HepG2 (cell line): Measurements from ENCODE around the gene NEAT1. TPM values are rescaled to one million over a fixed set of nuclear protein-coding genes. Genes with fewer than 3 reads are reported as not detected.

ENCODE experiments used
- FIP1L1 ChIP-seq: fragments of 200-400 bp; formaldehyde crosslinking; IDR thresholded peaks from 2 replicates; pipeline ENCODE4 v1.6.1; 2018; ENCODE audit warnings: low read depth, mild to moderate bottlenecking, low read length, moderate library complexity, borderline replicate concordance; ENCODE audit not compliant: insufficient read depth
- FOXK1 ChIP-seq: sonication (generic); formaldehyde crosslinking; IDR thresholded peaks from 2 replicates; pipeline ENCODE4 v1.4.0; 2020; ENCODE audit warnings: low read depth, missing genetic modification reagents, borderline replicate concordance
- HNF1B ChIP-seq: sonication (generic); formaldehyde crosslinking; IDR thresholded peaks from 2 replicates; pipeline ENCODE4 v1.5.1; 2020; ENCODE audit warnings: mild to moderate bottlenecking, moderate library complexity, missing genetic modification reagents
- JUN ChIP-seq: sonication (generic); formaldehyde crosslinking; IDR thresholded peaks from 2 replicates; pipeline ENCODE4 v1.4.0; 2020; ENCODE audit warnings: mild to moderate bottlenecking, missing genetic modification reagents
- KAT8 ChIP-seq: IDR thresholded peaks from 2 replicates; pipeline ENCODE4 v1.6.1; 2016; ENCODE audit warnings: missing genetic modification reagents, missing compliant biosample characterization
- MBD4 ChIP-seq: IDR thresholded peaks from 2 replicates; pipeline ENCODE4 v1.6.1; 2012; ENCODE audit warnings: low read length, inconsistent platforms, borderline replicate concordance
- MYNN ChIP-seq: sonication (generic); formaldehyde crosslinking; IDR thresholded peaks from 2 replicates; pipeline ENCODE4 v1.4.0; 2020; ENCODE audit warnings: mild to moderate bottlenecking, low read depth, missing genetic modification reagents
- NFE2L2 ChIP-seq: fragments of 150-350 bp; IDR thresholded peaks from 2 replicates; pipeline ENCODE4 v1.6.1; 2014; ENCODE audit warnings: low read length
- NFKB2 ChIP-seq: sonication (generic); formaldehyde crosslinking; IDR thresholded peaks from 2 replicates; pipeline ENCODE4 v1.4.0; 2020; ENCODE audit warnings: missing genetic modification reagents, borderline replicate concordance
- PHF21A ChIP-seq: sonication (generic); formaldehyde crosslinking; IDR thresholded peaks from 2 replicates; pipeline ENCODE4 v1.5.0; 2020; ENCODE audit warnings: mild to moderate bottlenecking, missing genetic modification reagents
- SNAPC2 ChIP-seq: sonication (generic); formaldehyde crosslinking; IDR thresholded peaks from 2 replicates; pipeline ENCODE4 v1.8.1; 2022; ENCODE audit warnings: mild to moderate bottlenecking, missing genetic modification reagents
- ZNF142 ChIP-seq: sonication (generic); formaldehyde crosslinking; IDR thresholded peaks from 2 replicates; pipeline ENCODE4 v1.4.0; 2020; ENCODE audit warnings: missing genetic modification reagents
- ZNF225 ChIP-seq: sonication (generic); formaldehyde crosslinking; IDR thresholded peaks from 2 replicates; pipeline ENCODE4 v1.4.0; 2020; ENCODE audit warnings: mild to moderate bottlenecking, missing genetic modification reagents
- ZNF546 ChIP-seq: sonication (generic); formaldehyde crosslinking; conservative IDR thresholded peaks from 2 replicates; pipeline ENCODE4 v1.8.1; 2023; ENCODE audit warnings: mild to moderate bottlenecking, missing genetic modification reagents
- ZNF691 ChIP-seq: sonication (generic); formaldehyde crosslinking; IDR thresholded peaks from 2 replicates; pipeline ENCODE4 v1.4.0; 2020; ENCODE audit warnings: missing genetic modification reagents, low read depth, mild to moderate bottlenecking, borderline replicate concordance
- polyA plus RNA-seq, 8 experiments: library from polyadenylated mRNA; depleted of rRNA in 3 of 8; stranded (reverse) in 7 of 8; unstranded in 1 of 8; fragments of >200 nt; fragmentation: Illumina TruSeq in 4 of 8; extraction: Trizol in 4 of 8; gene quantifications; 2 replicates each; pipeline versions ENCODE4 v1.2.1 to v1.2.3, GENCODE V29; 2011 to 2016; ENCODE audit warnings: low read depth in 4 of 8, missing spikeins in 1 of 8, mixed read lengths in 1 of 8; ENCODE audit not compliant: insufficient read depth in 1 of 8
- total RNA-seq, 5 experiments: library from RNA; depleted of rRNA; stranded (reverse); fragments of >200 nt; fragmentation: Illumina TruSeq; extraction: Trizol; gene quantifications; 2 replicates each; pipeline ENCODE4 v1.2.3, GENCODE V29; 2016; ENCODE audit warnings: low read depth in 1 of 5
- TF ChIP-seq, protein P1 (sequence below): sonication (generic); formaldehyde crosslinking; IDR thresholded peaks from 2 replicates; pipeline ENCODE4 v1.8.0; 2022; ENCODE audit warnings: low read depth, missing genetic modification reagents
- TF ChIP-seq, protein P2 (sequence below): sonication (generic); formaldehyde crosslinking; IDR thresholded peaks from 2 replicates; pipeline ENCODE4 v1.4.0; 2020; ENCODE audit warnings: missing genetic modification reagents

Gene NEAT1
- total and polyA plus RNA-seq, 2 of the 13 experiments (the other 11 are each of a cell fraction or from before 2014, with no cell fraction given) = 20.5 to 41.2 TPM

GRCh38 chr11:65386307-65387140 is 36.1 kb upstream of the NEAT1 start, which contains the start of gene FRMD8 (continued):
- TF ChIP-seq ZNF142 (CRISPR knock-in tag) = no peak
- no peak for TF ChIP-seq ZNF546 (CRISPR knock-in tag)
- no peak; the same call in 1 of the 2 replicates for TF ChIP-seq JUN (CRISPR knock-in tag)
- no peak for TF ChIP-seq NFE2L2
- TF ChIP-seq ZNF225 = no peak
- TF ChIP-seq ZNF691 (CRISPR knock-in tag) = 0 out of 2 replicates have a peak, but pooled peaks have one; percentile 53
- TF ChIP-seq, protein P1, sequence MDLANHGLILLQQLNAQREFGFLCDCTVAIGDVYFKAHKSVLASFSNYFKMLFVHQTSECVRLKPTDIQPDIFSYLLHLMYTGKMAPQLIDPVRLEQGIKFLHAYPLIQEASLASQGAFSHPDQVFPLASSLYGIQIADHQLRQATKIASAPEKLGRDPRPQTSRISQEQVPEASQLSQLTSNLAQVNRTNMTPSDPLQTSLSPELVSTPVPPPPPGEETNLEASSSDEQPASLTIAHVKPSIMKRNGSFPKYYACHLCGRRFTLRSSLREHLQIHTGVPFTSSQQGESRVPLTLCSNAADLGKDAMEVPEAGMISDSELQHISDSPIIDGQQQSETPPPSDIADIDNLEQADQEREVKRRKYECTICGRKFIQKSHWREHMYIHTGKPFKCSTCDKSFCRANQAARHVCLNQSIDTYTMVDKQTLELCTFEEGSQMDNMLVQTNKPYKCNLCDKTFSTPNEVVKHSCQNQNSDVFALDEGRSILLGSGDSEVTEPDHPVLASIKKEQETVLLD = peak; percentile 40; the same call in 1 of the 2 replicates
- no peak for TF ChIP-seq FOXK1 (CRISPR knock-in tag)
- TF ChIP-seq MBD4 = no peak
- peak; percentile 17; the same call in 1 of the 2 replicates for TF ChIP-seq NFKB2 (CRISPR knock-in tag)
- TF ChIP-seq HNF1B (CRISPR knock-in tag) = peak; percentile 73
- TF ChIP-seq PHF21A = peak; percentile 51; the same call in 1 of the 2 replicates
- peak; percentile 76; the same call in 1 of the 2 replicates for TF ChIP-seq SNAPC2 (CRISPR knock-in tag)
- no peak for TF ChIP-seq FIP1L1
- TF ChIP-seq, protein P2, sequence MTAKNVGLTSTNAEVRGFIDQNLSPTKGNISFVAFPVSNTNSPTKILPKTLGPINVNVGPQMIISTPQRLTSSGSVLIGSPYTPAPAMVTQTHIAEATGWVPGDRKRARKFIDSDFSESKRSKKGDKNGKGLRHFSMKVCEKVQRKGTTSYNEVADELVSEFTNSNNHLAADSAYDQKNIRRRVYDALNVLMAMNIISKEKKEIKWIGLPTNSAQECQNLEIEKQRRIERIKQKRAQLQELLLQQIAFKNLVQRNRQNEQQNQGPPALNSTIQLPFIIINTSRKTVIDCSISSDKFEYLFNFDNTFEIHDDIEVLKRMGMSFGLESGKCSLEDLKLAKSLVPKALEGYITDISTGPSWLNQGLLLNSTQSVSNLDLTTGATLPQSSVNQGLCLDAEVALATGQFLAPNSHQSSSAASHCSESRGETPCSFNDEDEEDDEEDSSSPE (CRISPR knock-in tag) = peak; percentile 71
- TF ChIP-seq KAT8 (CRISPR knock-in tag) = peak; percentile 64; the same call in 1 of the 2 replicates
- TF ChIP-seq MYNN (CRISPR knock-in tag) = no peak
